T-helper 2 cell (primary cell): ENCODE data around the gene DHRS4.
A peak's percentile ranks its signal among the peaks of the same experiment; 100 is the strongest.

Source experiments
- DNase-seq, 5 experiments: peaks; one replicate each; pipeline versions ENCODE4 v3.0.0 to v3.0.0-alpha.2; 2012 to 2022
- total RNA-seq, 2 donors: gene quantifications; one replicate each; lab custom pipeline; 2026; lab: John Stamatoyannopoulos, UW

The DHRS4 gene
- 4.1 to 6.9 reads per million in 2 donors for total RNA-seq

DNA sequence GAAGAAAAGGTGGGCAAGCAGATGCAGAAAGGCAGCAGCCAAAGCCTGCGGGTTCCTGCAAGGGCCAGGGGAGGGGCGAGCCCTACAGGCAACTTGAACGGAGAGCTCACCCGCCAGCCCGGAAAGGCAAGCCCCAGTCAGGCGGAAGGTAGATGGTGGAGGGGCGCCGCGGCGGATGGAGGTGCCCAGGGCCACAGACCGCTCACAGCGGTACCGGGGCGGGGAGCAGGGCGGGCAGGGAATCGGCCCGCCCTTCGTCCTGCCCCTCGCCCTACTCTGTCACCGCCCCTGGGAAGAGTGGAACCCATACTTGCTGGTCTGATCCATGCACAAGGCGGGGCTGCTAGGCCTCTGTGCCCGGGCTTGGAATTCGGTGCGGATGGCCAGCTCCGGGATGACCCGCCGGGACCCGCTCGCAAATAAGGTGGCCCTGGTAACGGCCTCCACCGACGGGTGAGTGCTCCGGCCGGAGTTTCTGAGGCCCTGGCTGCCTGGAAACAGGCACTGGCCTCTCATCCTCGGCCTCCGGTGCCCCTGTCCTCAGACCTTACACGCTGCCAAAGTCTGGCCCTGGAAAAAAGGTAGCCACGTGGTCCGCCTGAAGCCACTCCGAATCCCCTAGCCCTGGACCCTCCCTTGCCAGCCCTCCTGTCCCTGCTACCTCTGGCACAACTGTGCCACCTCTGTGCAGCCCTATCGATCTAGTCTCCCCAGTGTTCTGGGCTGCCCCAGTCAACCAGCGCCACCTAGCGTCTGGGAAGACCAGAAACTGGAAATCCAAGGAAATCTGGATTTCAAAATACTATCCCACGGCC, at the start of gene DHRS4:
DHRS4 (plus strand) TSS at position 307 of the 815 bp plus-strand sequence; CDS start at position 326, 19 bp downstream.
- DNase-seq = peak; percentile 51 to 93 (median 71)

DNA sequence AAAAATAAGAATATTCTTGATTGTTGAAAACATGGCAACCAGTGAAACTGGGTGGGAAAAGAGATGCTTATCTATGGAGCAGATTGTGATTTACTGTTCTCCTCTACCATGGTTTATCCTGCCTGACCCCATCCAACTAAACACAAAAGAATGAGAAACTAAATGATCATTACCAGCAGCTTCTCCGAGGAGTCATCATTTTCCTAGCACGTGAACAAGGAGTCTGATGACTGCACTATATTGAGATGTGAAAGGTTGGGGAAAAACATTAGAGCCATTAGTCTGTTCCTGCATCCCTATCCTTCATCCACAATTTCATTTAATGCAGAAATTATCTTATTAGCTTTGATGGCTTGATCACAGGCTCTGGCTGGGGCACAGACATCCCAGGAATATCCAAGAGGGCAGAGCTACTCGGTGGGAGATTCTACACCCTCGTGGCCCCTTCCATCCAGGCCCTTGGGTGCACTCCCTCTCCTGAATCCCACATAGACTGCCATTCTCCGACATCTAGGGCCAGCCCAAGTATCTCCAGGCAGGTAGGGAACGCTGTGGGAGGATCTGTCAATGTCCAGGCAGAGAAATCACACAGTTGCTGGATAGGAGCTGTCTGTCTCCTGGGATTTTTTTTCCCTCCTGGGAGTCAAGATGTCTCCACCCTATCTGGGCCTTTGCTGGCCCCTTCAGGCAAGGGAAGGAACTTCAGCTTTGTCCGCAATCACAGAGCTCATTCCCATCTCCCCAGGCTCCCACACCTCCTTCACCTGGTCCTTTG, 43.3 kb upstream of the DHRS4 start:
- no peak for DNase-seq

DNA sequence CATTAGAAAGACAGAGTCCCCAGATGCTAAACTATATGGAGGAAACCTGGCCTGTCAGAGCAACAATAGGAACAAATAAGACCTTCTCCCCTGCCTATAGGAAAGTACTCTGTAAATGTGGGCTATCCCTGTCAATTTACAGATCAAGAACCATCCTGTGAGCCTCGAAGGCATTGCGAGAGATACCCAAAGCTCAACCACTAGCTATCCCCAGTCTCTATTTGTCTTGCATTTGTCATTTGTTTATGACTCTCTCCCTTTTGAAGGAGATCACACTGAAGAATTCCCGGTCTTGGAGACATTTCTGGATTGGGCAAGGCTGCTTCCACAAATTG, 42.7 kb upstream of the DHRS4 start:
- DNase-seq = no peak

DNA sequence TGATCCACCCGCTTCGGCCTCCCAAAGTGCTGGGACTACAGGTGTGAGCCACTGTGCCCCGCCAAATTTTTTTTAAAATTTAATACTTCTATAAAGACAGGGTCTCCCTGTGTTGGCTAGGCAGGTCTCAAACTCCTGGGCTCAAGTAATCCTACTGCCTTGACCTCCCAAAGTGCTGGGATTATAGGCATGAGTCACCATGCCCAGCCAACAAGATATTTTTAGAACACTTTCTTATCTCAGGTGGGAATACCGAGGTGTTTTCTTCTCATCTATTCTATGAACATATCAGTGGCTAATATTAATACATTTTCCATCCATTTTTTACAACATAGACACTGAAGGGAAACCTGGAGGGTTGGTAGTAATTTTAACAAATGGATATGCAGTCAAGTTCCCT, 38.0 kb upstream of the DHRS4 start:
- no peak for DNase-seq

DNA sequence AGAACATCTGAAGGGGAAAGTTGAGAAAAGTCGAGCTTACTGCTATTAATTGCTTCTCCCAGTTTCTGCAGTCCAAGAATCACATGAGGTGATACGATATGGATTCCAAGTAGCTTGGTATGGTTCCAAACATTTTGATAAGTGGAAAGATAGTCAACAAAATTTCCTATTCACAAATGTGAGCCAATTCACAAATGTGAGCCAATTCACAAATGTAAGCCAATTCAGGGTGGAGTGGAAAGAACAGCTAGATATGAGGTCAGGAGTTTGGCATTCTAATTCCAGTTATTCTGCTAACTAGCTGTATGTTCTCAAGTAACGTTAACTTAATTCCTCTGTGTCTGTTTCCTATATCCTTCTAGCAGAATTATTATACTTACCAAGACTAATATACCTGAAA, 37.6 kb upstream of the DHRS4 start:
- DNase-seq = no peak

DNA sequence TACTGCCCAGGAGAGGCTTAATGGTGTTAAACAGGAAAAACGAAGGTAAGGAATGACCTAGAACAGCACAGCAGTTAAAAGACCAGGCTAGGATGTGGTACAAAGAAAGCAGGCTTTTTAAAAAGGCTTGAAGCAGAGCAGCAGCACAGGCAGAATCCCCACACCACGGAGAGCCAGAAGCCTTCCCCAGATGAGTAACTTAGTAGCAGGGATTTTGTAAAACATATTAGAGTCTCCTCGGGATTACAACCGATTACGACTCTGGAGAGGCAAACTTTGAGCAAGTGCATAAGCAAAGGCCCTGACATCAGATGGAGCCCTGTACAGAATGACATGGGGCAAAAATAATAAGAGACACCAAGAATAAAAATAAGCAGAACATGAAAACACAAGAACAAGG, 37.1 kb upstream of the DHRS4 start:
- DNase-seq = no peak

DNA sequence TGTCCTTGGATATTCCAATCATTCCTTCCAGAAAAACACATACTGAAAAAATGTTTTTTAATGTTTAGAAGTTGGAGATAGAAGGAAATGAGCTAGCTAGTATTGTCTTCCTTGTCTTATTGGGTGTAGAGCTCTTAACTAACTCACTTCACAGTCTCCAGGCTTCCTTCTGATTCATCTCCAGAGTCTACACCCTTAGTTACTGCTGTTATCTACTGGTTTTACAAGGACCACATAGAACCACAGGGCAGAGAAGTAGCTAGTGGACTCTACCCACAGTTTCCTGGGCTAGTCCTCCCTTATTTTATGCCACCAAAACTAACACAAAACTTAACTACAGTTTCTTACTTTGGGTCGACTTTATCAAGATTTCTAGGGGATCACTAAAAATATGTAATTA, 31.0 kb upstream of the DHRS4 start:
- no peak for DNase-seq

DNA sequence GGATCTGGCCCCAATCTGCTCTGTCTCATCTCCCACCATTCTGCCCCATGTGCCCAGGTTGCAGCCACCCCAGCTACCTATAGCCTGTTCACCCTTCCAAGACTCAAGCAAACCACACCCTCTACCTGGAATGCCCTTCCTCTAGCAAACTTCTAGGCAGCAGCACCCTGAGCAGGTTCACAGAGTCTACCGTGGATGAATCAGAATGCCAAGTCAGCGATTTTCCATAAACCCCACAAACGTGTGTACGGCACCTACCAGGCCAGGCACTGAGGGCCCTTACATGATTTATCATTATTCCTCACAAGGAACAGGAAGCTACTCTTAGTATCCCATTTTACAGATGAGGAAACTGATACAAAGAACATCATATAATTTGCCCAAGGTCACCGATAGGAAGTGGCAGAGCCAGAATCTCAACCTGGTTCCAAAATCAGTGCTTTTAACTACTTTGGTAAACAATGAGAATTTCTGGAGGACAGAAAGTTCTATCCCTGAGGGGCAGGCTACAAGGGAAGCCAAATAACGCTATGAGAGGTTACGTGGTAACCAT, 28.0 kb upstream of the DHRS4 start:
- DNase-seq = no peak

DNA sequence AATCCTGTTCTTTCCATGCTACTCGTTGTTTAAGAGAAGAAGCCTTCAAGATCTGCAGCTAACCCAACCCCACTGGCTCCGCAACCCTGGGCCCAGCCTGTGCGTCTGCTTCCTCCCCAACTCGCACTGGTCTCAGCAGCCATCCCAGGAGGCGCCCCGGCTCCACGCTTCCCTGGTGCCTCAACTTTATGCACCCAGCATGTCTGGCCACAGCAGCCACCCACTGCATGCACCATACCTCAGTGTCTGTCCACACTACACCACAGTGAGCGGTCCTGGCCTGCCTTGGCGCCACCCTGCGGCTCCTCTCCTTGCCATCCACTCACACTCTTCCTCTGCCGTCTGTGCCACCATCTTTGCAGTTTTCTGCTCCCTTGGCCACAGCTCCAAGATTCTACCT, 27.0 kb upstream of the DHRS4 start:
- DNase-seq = no peak

DNA sequence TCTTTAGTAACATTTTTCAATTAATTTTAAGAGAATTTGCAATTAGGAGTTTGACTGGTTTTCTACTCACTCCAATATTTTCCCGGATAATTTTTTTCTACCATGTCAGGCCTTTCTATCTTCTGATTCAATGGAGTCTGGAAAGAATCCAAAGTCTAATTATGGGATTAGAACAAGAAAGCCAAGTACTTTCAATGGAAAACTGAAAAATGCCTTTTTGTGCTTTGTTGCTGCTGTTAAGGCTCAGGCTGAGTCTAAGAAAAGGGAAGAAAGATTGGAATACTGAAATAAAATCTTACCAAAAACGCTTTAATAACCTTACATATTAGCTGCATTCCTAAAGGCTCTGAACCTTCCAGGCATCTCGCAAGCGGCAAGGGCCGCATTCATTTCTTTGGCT, 24.4 kb upstream of the DHRS4 start:
- no peak for DNase-seq

DNA sequence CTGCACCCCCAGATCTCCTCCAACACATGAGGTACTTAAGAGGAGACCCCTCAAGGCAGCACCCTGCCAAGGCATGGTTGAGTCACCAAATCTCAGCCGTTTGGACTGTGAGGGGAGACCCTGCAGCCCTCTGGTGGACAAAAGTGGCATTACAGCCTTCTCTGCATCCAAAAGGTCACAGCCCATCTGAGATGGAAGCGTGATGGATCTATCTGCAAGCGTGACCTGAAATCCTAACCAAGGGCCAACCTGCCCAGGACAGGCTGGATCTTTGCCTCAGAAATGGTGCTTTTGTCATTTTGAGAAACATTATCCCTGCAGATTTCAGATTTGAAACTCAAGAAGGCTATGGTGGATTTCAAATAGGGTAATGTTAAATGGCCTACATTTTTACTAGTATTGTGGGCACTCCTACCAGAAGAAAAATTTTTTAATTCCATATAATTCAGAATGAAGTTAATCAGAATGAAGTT, 23.7 kb upstream of the DHRS4 start:
- DNase-seq = peak; percentile 43 to 76 (median 65)

DNA sequence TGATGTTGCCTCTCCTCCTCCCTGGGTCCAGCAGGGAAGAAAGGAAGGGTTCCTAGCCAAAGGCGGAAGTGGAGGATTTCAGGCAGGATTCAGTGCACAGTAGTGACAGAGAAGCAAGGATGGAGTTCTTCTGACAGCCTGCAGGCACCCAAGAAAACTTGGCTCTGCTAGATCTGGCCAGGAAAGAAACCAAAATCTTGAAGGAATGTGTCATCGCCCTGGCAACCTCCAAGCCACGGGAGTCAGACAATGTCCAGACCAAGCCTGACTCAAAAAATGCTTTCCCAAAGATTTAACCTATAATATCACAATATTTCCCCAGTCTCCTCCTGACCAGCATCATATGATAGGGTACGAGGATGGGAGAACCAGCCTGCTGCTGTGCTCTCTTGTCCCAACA, 22.8 kb upstream of the DHRS4 start:
- no peak for DNase-seq

DNA sequence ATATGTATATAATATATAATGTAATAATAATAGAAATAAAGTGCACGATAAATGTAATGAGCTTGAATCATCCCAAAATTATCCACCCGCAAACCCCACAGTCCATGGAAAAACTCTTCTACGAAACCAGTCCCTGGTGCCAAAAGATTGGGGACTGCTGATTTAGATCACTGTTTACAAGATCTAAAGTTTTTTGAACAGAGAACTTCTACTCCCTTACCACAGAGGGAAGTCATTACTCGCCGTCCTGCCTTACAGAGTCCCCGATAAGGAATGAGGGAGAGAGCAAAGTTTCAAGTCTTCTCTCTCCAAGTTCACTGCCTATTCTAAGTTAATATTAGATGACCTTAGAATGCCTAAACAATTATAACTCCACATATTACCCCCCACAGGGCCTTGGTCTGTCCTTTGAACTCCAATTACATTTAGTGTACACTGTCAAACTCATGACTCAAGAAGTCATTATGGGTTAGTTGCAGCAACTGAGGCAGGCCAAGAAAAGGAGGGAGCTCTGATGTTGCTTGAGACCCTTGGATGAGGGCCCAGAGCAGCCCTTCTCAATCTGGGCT, 21.8 kb upstream of the DHRS4 start:
- DNase-seq = no peak

DNA sequence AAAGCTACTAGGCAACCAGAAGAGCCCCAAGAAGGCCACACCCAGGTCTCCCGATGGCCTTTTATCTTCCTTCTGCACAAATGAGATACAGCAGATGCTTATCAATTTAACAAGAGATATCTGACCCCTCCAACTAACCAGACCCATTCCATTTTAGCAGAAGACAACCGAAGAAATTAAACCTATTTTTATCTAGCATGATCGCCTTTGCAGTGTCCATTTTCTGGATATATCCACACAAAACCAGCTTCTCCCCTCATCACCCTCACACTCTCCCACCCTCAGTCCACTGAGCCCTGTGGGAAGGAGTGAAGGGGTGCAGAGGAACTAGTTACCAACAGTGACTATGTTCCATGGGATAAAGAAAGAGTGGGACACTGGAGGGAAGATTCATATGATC, 20.9 kb upstream of the DHRS4 start:
- DNase-seq = no peak

DNA sequence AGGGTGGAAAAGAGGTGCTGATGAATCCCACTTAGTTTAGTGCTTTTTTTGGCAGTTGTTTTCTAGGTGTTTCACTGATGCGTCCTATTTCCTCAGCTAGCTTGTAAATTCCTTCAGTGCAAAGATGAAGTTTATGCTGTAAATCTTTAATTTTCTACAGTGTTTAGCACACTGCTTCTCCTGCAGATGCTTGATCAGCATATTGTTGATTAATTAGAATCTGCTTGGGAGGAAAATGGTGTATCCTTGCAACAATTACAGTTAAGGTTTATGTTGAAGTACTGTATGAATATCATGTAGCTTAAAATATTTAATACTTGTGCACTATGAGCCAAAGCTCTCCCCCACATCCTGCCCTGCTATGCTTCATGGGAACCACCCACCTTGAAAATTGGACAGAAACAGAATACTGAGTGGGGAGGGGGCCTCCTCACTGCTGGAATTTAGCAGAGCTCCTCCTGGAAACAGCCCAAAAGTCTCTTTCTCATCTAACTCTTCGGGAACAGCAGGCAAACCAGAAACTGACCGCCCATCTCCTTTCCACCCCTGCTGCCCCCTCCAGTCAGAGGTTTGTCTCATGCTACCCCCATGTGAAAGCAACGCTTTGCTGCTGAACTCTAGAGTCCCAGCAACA, 20.3 kb upstream of the DHRS4 start:
- DNase-seq = no peak

DNA sequence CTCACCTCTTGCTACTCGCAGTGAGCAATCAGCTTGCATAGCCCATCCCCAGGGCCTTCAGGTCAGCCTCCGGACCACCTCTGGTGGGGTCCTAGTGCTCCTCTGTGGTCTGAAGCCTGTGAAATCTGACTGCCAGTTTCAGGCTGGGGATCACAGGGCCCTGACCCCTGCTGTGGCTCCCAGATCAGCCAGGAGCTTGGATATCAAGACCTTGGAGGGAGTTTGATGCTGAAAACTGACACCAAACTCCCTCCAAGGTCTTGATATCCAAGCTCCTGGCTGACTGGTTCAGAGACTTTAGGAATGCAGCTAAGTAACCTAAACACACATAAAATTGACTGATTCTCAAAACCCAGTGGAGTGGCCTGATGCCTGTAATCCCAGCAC, 19.8 kb upstream of the DHRS4 start:
- DNase-seq = no peak

DNA sequence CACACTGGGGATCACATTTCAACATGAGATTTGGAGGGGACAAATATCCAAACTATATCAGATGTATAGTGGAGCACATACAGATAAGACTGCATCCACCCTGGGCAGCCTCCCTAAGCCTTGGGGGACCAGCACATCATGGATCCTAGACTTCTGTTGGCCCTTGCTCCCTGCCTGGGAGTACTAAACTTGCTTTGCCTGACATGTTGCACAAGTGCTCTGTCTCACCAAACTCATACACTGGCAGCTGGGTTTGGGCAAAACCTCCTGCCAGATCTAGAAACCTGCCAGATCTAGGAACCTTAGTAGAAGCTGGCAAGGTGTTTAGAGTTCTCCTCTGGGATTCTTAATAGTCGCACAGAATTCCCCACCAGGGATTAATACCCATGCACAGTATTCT, 18.4 kb upstream of the DHRS4 start:
- DNase-seq = no peak

DNA sequence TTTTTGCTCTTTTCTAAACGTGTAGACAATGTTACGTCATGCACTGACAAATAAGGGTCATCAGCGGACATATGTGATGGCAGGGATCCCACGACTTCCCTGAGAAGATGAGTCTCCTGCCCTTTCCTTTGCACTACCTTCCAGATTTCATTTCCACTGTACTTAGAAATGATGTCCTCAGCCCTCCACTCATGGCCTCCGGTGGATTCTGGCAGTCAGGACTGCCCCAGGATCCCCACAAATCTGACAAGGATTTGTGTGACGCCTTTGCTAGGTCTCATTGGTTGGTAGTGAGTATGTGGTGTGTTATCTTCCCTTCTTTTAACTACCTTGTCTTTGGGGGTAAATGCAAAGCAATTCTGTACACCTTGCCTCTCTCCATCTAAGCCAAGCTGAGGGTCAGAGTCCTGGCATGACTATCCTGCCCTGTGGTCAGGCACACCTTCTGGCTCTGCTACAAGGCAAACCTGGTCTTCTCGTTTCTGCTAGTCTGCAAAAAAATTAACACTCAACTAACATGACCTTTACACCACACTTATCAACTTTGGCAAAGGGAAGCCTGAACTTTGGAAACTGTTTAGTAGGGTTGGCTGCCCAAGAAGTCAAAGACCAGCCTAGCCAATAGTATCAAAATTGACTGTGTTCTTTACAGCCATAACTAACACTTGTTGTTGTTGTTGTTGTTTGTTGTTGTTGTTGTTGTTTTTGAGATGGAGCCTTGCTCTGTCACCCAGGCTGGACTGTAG, 17.3 kb upstream of the DHRS4 start:
- no peak for DNase-seq

DNA sequence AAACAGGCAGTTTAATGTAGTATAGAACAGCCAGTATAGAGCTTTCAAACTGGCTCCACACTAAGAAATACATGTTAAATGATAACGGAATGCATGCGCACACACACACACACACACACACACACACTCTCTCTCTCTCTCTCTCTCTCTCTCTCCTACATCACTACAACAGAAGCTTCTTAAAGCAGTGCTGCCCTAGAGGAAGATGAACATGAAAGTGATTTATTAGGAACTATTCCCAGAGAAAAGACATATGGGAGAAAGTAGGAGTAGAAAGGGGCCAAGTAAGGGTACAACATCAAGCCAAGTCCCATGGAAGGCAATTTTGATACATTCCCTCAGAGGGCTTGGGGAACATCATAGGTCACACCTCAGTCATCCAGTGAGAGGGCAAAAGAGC, 16.4 kb upstream of the DHRS4 start:
- DNase-seq = no peak

DNA sequence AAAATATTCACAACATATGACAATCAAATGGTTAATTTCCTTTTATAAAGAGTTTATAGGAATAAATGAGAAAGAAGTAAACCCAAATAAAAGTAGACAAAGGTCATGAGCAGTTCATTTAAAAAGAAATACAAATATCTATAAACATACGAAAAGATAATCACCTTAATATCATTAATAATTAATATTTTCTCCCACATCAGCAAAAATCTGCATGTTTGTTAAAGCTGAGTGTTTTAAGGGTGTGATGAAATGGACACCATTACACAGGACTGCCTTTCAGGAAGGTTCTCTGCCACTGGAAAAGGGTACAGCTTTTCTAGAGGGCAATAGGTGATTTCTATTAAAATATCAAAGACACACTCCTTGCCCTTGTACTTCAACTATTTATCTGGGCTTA, 14.7 kb upstream of the DHRS4 start:
- DNase-seq = no peak

DNA sequence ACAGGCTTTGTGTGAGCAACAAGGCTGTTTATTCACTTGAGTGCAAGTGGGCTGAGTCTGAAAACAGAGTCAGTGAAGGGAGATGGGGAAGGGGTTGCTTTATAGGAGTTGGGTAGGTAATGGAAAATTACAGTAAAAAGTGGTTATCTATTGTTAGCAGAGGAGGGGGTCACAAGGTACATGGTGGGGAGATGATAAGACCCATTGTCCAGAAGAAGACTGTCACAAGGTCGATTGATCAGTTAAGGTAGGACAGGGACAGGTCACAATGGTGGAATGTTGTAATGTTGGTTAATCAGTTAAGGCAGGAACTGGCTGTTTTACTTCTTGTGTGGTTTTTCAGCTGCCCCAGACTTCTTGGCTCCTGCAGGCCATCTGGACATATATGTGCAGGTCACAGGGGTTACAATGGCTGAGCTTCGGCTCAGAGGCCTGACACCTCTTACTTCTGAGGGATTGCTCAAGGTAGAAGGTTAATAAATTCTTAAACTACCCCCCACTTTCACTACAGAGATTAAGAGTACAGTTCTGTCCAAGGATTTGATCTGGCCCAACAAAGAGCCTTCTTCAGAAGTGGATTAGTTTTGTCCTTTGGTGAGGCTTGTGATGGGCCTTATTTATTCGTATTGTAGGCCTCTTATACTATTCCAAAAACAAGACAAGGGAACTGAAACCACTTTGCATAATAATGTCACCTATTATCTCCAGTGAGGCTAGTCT, 13.8 kb upstream of the DHRS4 start:
- DNase-seq = no peak

DNA sequence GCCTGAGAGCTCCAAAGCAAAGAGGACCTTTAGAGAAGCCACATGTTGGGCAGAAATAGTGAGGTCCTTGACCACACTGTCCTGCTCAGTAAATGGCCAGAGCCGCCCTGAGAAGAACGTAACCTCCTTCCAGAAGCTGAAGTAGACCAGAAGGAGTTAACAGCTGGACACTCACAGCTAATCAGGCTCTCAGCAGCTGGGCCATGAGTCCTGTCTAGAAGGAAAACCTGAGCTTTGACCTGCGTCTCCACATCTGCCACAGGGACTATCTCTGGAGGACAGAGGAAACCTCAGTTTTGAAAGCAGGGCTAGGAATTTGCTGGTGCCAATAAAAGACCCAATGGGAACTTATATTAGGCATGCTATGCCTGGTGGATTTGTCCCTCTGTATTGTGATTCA, 12.3 kb upstream of the DHRS4 start:
- DNase-seq = no peak
